Measurements from ENCODE around the gene GIPC1. TPM values are rescaled to one million over a fixed set of nuclear protein-coding genes. Genes with fewer than 3 reads are reported as not detected.

The GIPC1 gene
- total RNA-seq, 1 donor from 2014 or later: 97.7 TPM

DNA sequence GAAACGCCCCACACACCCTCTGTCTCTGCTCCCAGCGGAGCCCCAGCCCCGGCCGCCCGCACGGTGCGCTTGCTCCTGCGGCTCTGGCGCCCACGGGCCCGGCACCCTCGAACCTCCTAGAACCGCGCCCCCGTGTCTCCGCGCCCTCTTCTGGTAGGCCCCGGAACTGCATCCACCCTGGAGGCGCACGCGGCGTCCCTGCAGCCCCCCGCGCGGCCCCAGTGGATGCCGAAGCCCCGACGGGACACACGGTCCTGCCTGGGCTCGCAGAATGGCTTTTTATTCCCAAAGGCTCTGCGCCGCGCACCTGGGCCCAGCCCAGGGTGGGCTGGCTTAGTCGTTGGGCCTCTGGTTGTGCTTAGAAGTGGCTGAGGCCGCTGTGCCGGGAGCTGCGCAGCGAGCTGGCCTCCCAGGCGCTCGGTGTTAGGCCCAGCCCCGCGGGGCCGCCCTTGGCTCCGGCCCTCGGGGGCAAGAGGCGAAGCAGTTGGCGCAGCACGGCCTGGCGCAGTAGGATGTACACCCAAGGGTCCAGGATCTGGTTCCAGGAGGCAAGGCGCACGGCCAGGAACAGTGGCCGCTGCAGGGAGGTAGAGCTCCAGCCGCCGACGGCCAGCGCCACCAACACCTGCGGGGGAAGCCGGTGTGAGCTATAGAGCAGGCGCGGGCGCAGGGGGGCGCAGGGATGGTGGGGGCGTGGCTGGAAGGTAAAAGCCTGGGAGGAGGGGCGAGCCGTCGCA, 23.6 kb downstream of the GIPC1 start:
- Histone ChIP-seq H3K27ac (no peak overlapping the region), H3K4me3 (no peak overlapping the region), H3K36me3 (peaks cover 41% of the 10 kb centered on the region), H3K4me1 (peaks cover 23% of the 10 kb centered on the region), H3K27me3 (no peaks in the 10 kb centered on the region), H3K9me3 (no peaks in the 10 kb centered on the region)
- DNase-seq: peak; percentile 88
- intact Hi-C loops (cut with DNase I): no loop called here
- TF ChIP-seq CTCF (IDR thresholded peaks at IDR 0.05): peak; percentile 99
- peak; percentile 73 for ATAC-seq

DNA sequence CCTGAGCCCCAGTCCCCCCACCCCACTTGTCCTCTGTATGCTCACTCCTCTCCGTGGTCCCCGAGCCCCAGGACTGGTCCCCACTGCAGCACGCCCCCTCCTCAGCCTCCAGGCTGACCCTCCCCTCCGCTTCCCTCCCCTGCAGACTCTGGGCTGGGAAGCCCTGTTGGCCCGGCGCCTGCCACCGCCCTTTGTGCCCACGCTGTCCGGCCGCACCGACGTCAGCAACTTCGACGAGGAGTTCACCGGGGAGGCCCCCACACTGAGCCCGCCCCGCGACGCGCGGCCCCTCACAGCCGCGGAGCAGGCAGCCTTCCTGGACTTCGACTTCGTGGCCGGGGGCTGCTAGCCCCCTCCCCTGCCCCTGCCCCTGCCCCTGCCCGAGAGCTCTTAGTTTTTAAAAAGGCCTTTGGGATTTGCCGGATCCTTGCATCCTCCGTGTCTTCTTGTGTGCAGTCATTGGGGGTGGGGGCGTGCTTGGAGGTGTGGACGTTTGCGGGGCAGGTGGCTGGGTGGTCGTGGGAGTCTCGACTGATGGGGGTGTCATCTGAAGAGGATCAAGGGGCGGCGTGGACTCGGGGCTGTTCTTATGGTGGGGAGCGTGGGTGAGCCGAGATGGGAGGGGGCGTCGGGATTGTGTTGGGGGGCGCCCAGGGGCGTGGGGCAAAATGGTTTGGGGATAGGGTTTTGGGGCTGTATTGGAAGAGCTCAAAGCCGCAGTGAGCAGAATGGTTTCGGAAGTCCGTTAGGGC, 24.3 kb downstream of the GIPC1 start:
- ATAC-seq (no peak), DNase-seq (no peak)
- intact Hi-C loops (cut with DNase I): no loop called here
- no peak for TF ChIP-seq CTCF (IDR thresholded peaks at IDR 0.05)
- H3K36me3 ChIP-seq: peaks cover 49% of the 10 kb centered on the region
- no peaks in the 10 kb centered on the region for H3K27me3 ChIP-seq
- no peak overlapping the region for H3K4me3 ChIP-seq
- peaks cover 23% of the 10 kb centered on the region for H3K4me1 ChIP-seq
- no peaks in the 10 kb centered on the region for H3K9me3 ChIP-seq
- no peak overlapping the region for H3K27ac ChIP-seq

DNA sequence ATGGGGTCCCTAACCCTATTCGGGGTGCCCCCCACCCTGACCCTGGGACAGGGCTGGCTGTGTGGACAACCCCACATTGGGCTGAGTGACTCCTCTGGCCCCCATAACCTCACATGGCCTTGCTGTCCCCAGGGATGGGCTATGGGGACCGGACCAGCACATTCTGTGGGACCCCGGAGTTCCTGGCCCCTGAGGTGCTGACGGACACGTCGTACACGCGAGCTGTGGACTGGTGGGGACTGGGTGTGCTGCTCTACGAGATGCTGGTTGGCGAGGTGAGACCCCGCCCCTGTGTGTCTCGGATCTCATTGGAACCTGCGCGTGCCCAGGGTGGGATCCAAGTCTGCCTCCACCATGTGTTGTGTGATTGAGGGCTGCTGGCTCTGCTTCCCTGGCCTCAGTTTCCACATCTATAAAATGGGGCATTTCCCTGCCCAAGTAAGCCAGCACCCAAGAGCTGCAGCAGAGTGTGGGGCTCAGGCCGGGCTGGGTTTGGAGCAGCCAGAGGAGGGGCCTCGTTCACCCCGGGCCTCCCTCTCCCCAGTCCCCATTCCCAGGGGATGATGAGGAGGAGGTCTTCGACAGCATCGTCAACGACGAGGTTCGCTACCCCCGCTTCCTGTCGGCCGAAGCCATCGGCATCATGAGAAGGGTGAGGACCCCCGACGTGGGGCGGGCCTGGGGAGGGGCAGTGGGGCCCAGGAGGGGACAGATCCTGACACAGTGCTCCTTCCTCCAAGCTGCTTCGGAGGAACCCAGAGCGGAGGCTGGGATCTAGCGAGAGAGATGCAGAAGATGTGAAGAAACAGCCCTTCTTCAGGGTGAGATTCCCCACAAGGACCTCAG, 25.7 kb downstream of the GIPC1 start:
- intact Hi-C loops (cut with DNase I): no loop called here
- ATAC-seq: no peak
- H3K36me3 ChIP-seq: peaks cover 59% of the 10 kb centered on the region

DNA sequence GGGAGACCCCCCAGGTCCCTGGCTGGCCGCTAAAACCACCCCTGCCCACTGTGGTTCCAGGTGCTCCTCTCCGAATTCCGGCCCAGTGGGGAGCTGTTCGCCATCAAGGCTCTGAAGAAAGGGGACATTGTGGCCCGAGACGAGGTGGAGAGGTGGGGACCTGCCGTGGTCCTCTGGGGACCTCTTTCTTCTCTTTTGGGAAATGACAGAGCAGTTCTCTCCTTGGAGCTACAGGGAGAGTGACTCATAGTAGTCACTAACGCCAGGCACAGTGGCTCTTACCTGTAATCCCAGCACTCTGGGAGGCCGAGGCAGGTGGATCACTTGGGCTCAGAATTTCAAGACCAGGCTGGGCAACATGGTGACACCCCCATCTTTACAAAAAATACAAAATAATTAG, 28.1 kb downstream of the GIPC1 start:
- intact Hi-C loops (cut with DNase I): no loop called here
- no peaks in the 10 kb centered on the region for H3K27me3 ChIP-seq
- H3K9me3 ChIP-seq: no peaks in the 10 kb centered on the region
- H3K4me1 ChIP-seq: peaks cover 8% of the 10 kb centered on the region
- no peak for TF ChIP-seq CTCF (IDR thresholded peaks at IDR 0.05)
- ATAC-seq (no peak), DNase-seq (no peak)
- no peak overlapping the region for H3K27ac ChIP-seq
- no peak overlapping the region for H3K4me3 ChIP-seq
- H3K36me3 ChIP-seq: peaks cover 83% of the 10 kb centered on the region

More for the DNA sequence above, 25.7 kb downstream of the GIPC1 start:
- Histone ChIP-seq H3K4me1 (peaks cover 14% of the 10 kb centered on the region), H3K27me3 (no peaks in the 10 kb centered on the region), H3K4me3 (no peak overlapping the region), H3K9me3 (no peaks in the 10 kb centered on the region), H3K27ac (no peak overlapping the region)
- no peak for DNase-seq
- TF ChIP-seq CTCF (IDR thresholded peaks at IDR 0.05): no peak

DNA sequence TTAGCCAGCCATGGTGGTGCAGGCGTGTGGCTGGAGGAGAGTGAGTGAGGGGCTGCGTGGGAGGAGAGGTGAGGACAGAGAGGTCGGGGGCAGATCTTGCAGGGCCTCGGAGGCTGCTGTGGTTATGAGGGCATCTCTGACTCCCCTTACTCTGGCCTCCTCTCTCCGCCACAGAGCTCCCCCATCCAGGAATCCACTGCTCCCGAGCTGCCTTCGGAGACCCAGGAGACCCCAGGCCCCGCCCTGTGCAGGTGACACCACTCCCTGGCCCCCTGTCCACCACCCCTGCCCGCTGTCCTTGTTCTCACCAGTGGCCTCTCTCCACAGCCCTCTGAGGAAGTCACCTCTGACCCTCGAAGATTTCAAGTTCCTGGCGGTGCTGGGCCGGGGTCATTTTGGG, 28.5 kb downstream of the GIPC1 start:
- no peak for DNase-seq
- H3K36me3 ChIP-seq: peaks cover 87% of the 10 kb centered on the region
- H3K4me3 ChIP-seq: no peak overlapping the region
- intact Hi-C loops (cut with DNase I): no loop called here
- H3K27me3 ChIP-seq: no peaks in the 10 kb centered on the region
- H3K9me3 ChIP-seq: no peaks in the 10 kb centered on the region
- TF ChIP-seq CTCF (IDR thresholded peaks at IDR 0.05): no peak
- H3K27ac ChIP-seq: no peak overlapping the region
- peaks cover 5% of the 10 kb centered on the region for H3K4me1 ChIP-seq
- ATAC-seq: no peak

Measured in upper lobe of right lung (tissue), 1 donor.